ENCODE measurements around the gene AIF1L. TPM values are rescaled to one million over a fixed set of nuclear protein-coding genes. Genes with fewer than 3 reads are reported as not detected.

The AIF1L gene
- total RNA-seq, 2 experiments from 2014 or later, result not detected

- CTCF ChIA-PET (ENCODE audit: unreplicated experiment), result no interaction called here
Measured at GRCh38 chr9:131085370-131086122, 10.8 kb upstream of the AIF1L start.

GRCh38 chr9:131087354-131087893, 8.9 kb upstream of the AIF1L start:
- ChIA-PET POLR2A (no interaction called here), CTCF (ENCODE audit: unreplicated experiment) (interaction anchor here (0.5 kb wide), 1 partner anchor 1245 kb away, joined by 5 read pairs; no protein-coding TSS in a partner anchor)
- no peaks in the 10 kb centered on the region for H3K9me2 ChIP-seq (ENCODE audit: insufficient read depth, low read length)

More at GRCh38 chr9:131085370-131086122, 10.8 kb upstream of the AIF1L start:
- TF ChIP-seq CTCF (conservative IDR thresholded peaks at IDR 0.05; ENCODE audit: low read length) (no peak), EZH2phosphoT487 (IDR thresholded peaks at IDR 0.05; ENCODE audit: borderline replicate concordance, low read depth, low read length) (no peak)
- Histone ChIP-seq H3K27ac (ENCODE audit: low read depth, low read length, poor library complexity, severe bottlenecking) (no peak overlapping the region), H2AFZ (ENCODE audit: low read length) (no peak overlapping the region), H3K4me3 (ENCODE audit: low read depth, low read length, poor library complexity, severe bottlenecking) (no peak overlapping the region), H3K9me2 (ENCODE audit: insufficient read depth, low read length) (no peaks in the 10 kb centered on the region), H3K36me3 (ENCODE audit: insufficient read depth, low read length) (no peaks in the 10 kb centered on the region), H4K20me1 (ENCODE audit: insufficient read depth, low read length) (no peaks in the 10 kb centered on the region), H3K9me3 (ENCODE audit: low read length) (no peaks in the 10 kb centered on the region), H3K4me1 (ENCODE audit: insufficient read depth, low read length, poor library complexity, severe bottlenecking) (no peaks in the 10 kb centered on the region), H3K79me2 (ENCODE audit: insufficient read depth, low read depth, low read length) (no peaks in the 10 kb centered on the region), H3K4me2 (ENCODE audit: low read length) (no peak overlapping the region)
- no peak for DNase-seq (ENCODE audit: low spot score)
- BruUV-seq (replicated peaks), result no TSS peak
- intact Hi-C loops (cut with micrococcal nuclease; ENCODE audit: unreplicated experiment), result no loop called here
- POLR2A ChIA-PET, result interaction anchor here (0.6 kb wide), 1 partner anchor 80 kb away, joined by 3 read pairs; no protein-coding TSS in a partner anchor

More at GRCh38 chr9:131087354-131087893, 8.9 kb upstream of the AIF1L start:
- no peak overlapping the region for H3K4me2 ChIP-seq (ENCODE audit: low read length)
- H3K79me2 ChIP-seq (ENCODE audit: insufficient read depth, low read depth, low read length), result no peaks in the 10 kb centered on the region
- DNase-seq (ENCODE audit: low spot score), result no peak
- no peak overlapping the region for H2AFZ ChIP-seq (ENCODE audit: low read length)
- H3K9me3 ChIP-seq (ENCODE audit: low read length), result no peaks in the 10 kb centered on the region
- H4K20me1 ChIP-seq (ENCODE audit: insufficient read depth, low read length), result no peaks in the 10 kb centered on the region
- no peaks in the 10 kb centered on the region for H3K4me1 ChIP-seq (ENCODE audit: insufficient read depth, low read length, poor library complexity, severe bottlenecking)
- H3K36me3 ChIP-seq (ENCODE audit: insufficient read depth, low read length), result no peaks in the 10 kb centered on the region
- no peak overlapping the region for H3K27ac ChIP-seq (ENCODE audit: low read depth, low read length, poor library complexity, severe bottlenecking)
- H3K4me3 ChIP-seq (ENCODE audit: low read depth, low read length, poor library complexity, severe bottlenecking), result no peak overlapping the region
- BruUV-seq (replicated peaks), result no TSS peak
- TF ChIP-seq CTCF (conservative IDR thresholded peaks at IDR 0.05; ENCODE audit: low read length), result no peak
- TF ChIP-seq EZH2phosphoT487 (IDR thresholded peaks at IDR 0.05; ENCODE audit: borderline replicate concordance, low read depth, low read length), result no peak
- intact Hi-C loops (cut with micrococcal nuclease; ENCODE audit: unreplicated experiment), result no loop called here

All from OCI-LY7 (cell line).